Hepatocyte (in vitro differentiated cells): ENCODE results near the gene SIPA1L2.

Source experiments
- EZH2 ChIP-seq: fragments of 200-600 bp; sonication (generic); IDR thresholded peaks from 2 replicates; pipeline ENCODE4 v1.6.1; 2016; ENCODE audit warnings: antibody characterized with exemption, mild to moderate bottlenecking, borderline replicate concordance
- EZH2phosphoT487 ChIP-seq: fragments of 200-600 bp; sonication (generic); IDR thresholded peaks from one replicate; pipeline ENCODE4 v1.6.1; 2018; ENCODE audit warnings: antibody characterized with exemption, mild to moderate bottlenecking, low read depth, moderate library complexity; ENCODE audit not compliant: unreplicated experiment, severe bottlenecking
- TF ChIP-seq, protein P1 (sequence below): fragments of 200-600 bp; sonication (generic); IDR thresholded peaks from 2 replicates; pipeline ENCODE4 v1.5.1; 2016; ENCODE audit warnings: antibody characterized with exemption, mild to moderate bottlenecking; ENCODE audit not compliant: poor library complexity

- TF ChIP-seq EZH2 (no peak), EZH2phosphoT487 (no peak)
- TF ChIP-seq, protein P1, sequence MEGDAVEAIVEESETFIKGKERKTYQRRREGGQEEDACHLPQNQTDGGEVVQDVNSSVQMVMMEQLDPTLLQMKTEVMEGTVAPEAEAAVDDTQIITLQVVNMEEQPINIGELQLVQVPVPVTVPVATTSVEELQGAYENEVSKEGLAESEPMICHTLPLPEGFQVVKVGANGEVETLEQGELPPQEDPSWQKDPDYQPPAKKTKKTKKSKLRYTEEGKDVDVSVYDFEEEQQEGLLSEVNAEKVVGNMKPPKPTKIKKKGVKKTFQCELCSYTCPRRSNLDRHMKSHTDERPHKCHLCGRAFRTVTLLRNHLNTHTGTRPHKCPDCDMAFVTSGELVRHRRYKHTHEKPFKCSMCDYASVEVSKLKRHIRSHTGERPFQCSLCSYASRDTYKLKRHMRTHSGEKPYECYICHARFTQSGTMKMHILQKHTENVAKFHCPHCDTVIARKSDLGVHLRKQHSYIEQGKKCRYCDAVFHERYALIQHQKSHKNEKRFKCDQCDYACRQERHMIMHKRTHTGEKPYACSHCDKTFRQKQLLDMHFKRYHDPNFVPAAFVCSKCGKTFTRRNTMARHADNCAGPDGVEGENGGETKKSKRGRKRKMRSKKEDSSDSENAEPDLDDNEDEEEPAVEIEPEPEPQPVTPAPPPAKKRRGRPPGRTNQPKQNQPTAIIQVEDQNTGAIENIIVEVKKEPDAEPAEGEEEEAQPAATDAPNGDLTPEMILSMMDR, result no peak
These were observed 35.2 kb upstream of the SIPA1L2 start for GRCh38 chr1:232664844-232665777.
